Dendritic cell treated with granulocyte-macrophage colony-stimulating factor and Interleukin-4, amounts not matched to agents 40 ng/mL and 50 ng/mL, for 4 days (primary cell): ENCODE data around the gene RAPGEF1.
"Not testable (repeated sequence)": the region's sequence is repeated elsewhere in the genome, so short reads cannot be mapped to it uniquely, and the experiment has no call there.

Experiments
- H3K27ac Mint-ChIP-seq: one replicate; pipeline ENCODE4 v1.8.0; 2022; ENCODE audit warnings: mild to moderate bottlenecking, mixed read lengths
- H3K27me3 Mint-ChIP-seq: one replicate; pipeline ENCODE4 v1.8.0; 2022; ENCODE audit warnings: mild to moderate bottlenecking, mixed read lengths
- H3K36me3 Mint-ChIP-seq: one replicate; pipeline ENCODE4 v1.8.0; 2022; ENCODE audit warnings: low read depth, mixed read lengths
- H3K4me1 Mint-ChIP-seq: one replicate; pipeline ENCODE4 v1.8.0; 2022; ENCODE audit warnings: low read depth, mixed read lengths
- H3K4me3 Mint-ChIP-seq: one replicate; pipeline ENCODE4 v1.8.0; 2022; ENCODE audit warnings: mild to moderate bottlenecking, moderate library complexity, mixed read lengths
- H3K9me3 Mint-ChIP-seq: one replicate; pipeline ENCODE4 v1.8.0; 2022; ENCODE audit warnings: mixed read lengths
- intact Hi-C: fragments of 100-400 bp; cut with micrococcal nuclease; formaldehyde crosslinking; loops from one replicate; pipeline ENCODE4 v1.15.0; 2022

RAPGEF1 gene

DNA sequence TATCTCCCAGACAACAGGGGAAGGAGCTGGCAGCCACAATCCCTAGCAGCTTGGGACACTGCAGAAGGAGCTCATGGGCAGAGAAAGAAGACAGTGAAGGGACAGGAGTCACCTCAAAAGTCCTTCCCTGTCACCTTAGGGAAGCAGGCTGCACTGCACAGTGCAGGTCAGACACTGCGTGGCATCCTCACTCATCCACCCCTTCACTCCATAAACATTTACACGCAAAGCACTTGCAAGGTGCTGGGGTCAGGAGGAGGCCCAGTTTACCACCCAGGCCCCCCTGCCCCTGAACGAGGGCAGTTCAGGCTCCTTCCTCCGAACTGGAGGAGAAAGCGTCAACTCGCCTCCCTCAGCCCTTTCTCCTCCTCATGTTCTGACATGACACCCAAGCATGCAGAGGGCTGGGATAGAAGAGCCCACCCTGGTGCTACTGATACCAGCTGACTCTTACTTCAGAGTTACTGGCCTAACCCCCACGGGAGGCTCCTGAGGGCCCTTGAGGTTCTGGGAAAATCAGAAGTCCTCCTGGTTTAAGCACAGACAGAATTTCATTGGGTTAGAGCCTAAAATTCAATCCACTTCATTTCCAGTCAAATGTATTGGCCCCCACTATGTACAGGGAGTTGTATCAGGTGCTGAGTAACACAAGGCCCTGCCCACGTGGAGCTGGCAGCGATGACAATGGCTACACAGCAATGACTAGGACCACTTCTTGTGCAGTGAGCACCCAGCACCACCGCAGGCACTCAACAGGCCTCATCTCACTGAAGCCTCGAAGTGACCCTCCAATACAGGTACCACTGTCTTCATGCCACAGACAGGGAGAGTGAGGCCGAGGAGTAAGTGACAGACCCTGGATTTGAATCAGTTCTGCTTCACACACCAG lies 70.4 kb downstream of the RAPGEF1 start:
- H3K27me3 Mint-ChIP-seq, result no peaks in the 10 kb centered on the region
- H3K36me3 Mint-ChIP-seq, result peaks cover 68% of the 10 kb centered on the region
- peaks cover 94% of the 10 kb centered on the region for H3K4me1 Mint-ChIP-seq
- H3K4me3 Mint-ChIP-seq, result peak overlapping the region; percentile 24
- peak overlapping the region; percentile 87 for H3K27ac Mint-ChIP-seq
- no peaks in the 10 kb centered on the region for H3K9me3 Mint-ChIP-seq
- intact Hi-C loops, result loop anchor here (2.0 to 10.0 kb wide), 2 partner anchors 13 to 65 kb away; no protein-coding TSS in a partner anchor

DNA sequence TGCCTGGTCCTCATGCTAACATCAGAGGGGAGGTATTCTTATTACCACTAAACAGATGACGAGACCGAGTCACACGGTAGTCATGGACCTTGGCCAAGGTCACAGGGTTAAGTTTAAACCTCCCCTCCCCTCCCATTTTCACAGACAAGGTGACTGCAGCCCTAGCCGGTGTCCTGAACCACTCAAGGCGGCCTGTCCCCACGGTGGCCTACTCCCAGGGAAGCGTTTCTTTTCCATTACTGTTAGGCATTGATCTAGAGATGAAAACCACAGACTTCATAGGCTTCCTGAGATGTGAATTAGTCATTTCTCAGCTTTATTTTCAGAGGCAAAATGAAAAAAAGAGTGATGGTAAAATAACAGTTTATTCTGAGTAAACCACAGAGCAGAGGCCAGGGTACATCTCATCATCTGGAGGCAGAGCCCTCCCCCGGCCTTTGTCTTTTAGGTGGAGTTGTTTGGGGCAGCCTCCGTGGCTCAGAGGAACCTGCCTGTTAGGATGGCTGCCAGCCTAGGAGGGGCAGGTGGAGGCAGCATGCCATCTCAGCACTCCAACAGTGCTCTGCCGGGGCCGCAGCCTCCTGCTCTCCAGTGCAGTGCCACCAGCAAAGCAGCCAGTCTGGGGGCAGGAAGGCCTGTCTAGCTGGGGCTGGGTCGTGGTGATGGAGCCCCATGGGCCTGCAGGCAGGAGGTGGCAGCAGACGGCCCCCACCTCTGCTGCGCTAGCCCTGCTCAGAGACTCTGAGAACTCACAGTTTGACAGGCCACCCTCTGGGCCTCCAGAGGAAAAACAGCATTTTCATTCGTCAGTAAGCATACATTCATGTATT lies 71.2 kb downstream of the RAPGEF1 start:
- no peaks in the 10 kb centered on the region for H3K9me3 Mint-ChIP-seq
- peaks cover 74% of the 10 kb centered on the region for H3K36me3 Mint-ChIP-seq
- intact Hi-C loops, result no loop called here
- H3K4me1 Mint-ChIP-seq, result peaks cover 93% of the 10 kb centered on the region
- H3K27me3 Mint-ChIP-seq, result no peaks in the 10 kb centered on the region
- peak overlapping the region; percentile 87 for H3K27ac Mint-ChIP-seq
- peak overlapping the region; percentile 24 for H3K4me3 Mint-ChIP-seq

DNA sequence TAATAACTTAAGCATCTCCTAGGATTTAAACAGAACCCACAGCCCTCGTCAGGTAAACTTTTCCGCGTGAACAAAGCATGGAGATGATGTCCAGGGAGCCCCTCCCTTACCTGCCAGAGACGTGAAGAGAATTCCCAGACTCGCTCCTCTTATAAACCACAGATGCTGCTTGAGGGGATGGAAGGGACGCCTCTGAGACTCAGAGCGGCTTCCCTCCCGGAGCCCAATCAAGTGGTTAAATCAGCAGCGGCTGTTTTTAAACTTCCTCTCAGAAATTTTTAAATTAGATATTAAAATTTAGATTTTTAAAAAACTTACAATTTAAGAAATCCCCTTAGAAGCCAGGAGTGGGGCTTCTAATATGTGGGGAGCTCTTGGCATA lies 71.8 kb downstream of the RAPGEF1 start:
- H3K27me3 Mint-ChIP-seq, result no peaks in the 10 kb centered on the region
- peaks cover 77% of the 10 kb centered on the region for H3K36me3 Mint-ChIP-seq
- intact Hi-C loops, result no loop called here
- peak overlapping the region; percentile 38 for H3K4me3 Mint-ChIP-seq
- H3K9me3 Mint-ChIP-seq, result no peaks in the 10 kb centered on the region
- H3K4me1 Mint-ChIP-seq, result peaks cover 95% of the 10 kb centered on the region
- H3K27ac Mint-ChIP-seq, result peak overlapping the region; percentile 87

DNA sequence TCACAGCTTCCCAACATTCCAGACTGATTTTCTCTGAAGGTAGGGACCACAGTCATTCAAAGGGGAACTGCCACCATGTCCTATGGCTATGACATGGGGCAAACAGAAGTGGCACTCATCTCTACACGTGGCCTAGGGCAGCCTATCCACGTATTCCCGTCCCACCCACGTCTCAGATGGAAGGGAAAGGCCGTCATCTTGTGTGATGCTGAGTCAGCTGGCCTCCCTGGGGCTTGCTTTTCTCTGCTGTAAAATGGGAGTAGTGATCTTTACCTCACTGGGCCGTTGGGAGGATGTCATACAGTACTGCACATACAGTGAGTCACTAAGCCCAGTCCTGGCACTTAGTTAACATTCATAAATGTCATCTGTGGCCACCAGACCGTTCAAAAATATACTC lies 72.3 kb downstream of the RAPGEF1 start:
- H3K27ac Mint-ChIP-seq, result peak overlapping the region; percentile 87
- no peaks in the 10 kb centered on the region for H3K27me3 Mint-ChIP-seq
- H3K4me3 Mint-ChIP-seq, result no peak overlapping the region
- H3K9me3 Mint-ChIP-seq, result no peaks in the 10 kb centered on the region
- H3K36me3 Mint-ChIP-seq, result peaks cover 77% of the 10 kb centered on the region
- peaks cover 95% of the 10 kb centered on the region for H3K4me1 Mint-ChIP-seq
- intact Hi-C loops, result loop anchor here (1.0 kb wide), 1 partner anchor 35 kb away; no protein-coding TSS in a partner anchor

DNA sequence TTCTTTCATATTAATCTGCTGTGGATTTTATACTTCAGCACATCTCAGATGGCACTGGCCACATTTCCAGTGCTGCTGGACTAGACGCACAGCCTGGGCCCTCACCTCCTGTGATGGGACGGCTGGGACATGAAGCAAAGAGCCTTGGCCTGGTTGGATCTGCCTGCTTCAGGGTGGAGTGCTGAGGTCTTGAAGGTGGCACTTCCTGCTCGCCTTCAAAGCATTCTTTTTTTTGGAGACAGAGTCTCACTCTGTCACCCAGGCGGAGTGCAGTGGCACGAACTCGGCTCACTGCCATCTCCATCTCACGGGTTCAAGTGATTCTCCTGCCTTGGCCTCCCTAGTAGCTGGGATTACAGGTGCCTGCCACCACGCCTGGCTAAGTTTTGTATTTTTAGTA lies 73.1 kb downstream of the RAPGEF1 start:
- Mint-ChIP-seq H3K36me3 (peaks cover 77% of the 10 kb centered on the region), H3K4me3 (no peak overlapping the region), H3K27ac (peak overlapping the region; percentile 87), H3K4me1 (peaks cover 95% of the 10 kb centered on the region), H3K27me3 (no peaks in the 10 kb centered on the region), H3K9me3 (no peaks in the 10 kb centered on the region)
- intact Hi-C loops, result loop anchor here (1.0 kb wide), 1 partner anchor 34 kb away; no protein-coding TSS in a partner anchor

DNA sequence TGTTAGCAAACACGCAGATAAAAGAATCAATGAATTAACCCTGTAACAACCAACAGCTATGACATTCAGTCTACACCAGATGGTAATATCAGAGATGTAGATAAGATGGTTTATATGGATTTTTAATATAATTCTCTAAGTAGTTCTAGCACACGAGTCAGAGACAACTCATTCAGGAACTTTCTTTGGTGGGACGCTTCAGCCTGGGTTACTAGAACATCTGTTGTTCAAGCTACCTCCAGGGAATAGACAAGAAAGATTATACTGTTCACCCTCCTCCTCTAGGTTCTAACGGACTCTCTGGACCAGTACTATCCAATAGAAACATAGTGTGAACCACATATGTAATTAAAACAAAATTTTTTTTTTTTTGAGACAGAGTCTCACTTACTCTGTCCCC lies 73.8 kb downstream of the RAPGEF1 start:
- H3K27ac Mint-ChIP-seq, result peak overlapping the region; percentile 38
- H3K4me3 Mint-ChIP-seq, result no peak overlapping the region

DNA sequence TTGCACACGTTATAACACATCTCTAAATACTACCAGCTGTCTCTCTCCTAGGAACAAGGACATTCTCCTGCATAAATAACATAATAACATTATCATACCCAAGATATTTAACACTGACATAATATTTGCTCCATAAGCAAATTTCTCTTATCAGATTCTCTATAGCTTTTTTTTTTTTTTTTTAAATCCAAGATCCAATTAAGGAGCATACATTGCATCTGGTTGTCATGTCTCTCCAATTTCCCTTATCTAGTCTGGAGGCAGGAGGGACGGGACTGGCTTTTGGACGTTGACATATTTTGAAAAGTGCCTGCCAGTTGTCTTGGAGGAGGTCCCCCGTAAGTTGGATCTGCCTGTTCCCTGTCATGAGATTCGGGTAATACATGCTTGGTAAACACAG lies 76.6 kb downstream of the RAPGEF1 start:
- H3K4me1 Mint-ChIP-seq, result peaks cover 83% of the 10 kb centered on the region
- intact Hi-C loops, result no loop called here
- no peaks in the 10 kb centered on the region for H3K27me3 Mint-ChIP-seq
- H3K27ac Mint-ChIP-seq, result peak overlapping the region; percentile 70
- peaks cover 74% of the 10 kb centered on the region for H3K36me3 Mint-ChIP-seq
- H3K4me3 Mint-ChIP-seq, result no peak overlapping the region
- H3K9me3 Mint-ChIP-seq, result no peaks in the 10 kb centered on the region

More for the DNA sequence above, 73.8 kb downstream of the RAPGEF1 start:
- H3K27me3 Mint-ChIP-seq, result no peaks in the 10 kb centered on the region
- H3K9me3 Mint-ChIP-seq, result no peaks in the 10 kb centered on the region
- intact Hi-C loops, result no loop called here
- peaks cover 75% of the 10 kb centered on the region for H3K36me3 Mint-ChIP-seq
- peaks cover 91% of the 10 kb centered on the region for H3K4me1 Mint-ChIP-seq

DNA sequence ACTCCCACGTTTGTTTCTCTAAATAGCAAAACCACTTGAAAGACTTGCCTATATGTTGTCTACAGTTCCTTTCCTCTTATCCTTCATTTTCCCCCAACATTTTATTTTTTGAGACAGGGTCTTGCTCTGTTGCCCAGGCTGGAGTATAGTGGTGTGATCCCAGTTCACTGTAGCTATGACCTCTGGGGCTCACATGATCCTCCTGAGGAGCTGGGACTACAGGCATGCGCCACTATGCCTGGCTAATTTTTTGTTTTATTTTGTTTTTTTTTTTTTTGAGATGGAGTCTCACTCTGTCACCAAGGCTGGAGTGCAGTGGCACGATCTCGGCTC lies 77.6 kb downstream of the RAPGEF1 start:
- Mint-ChIP-seq H3K36me3 (peaks cover 71% of the 10 kb centered on the region), H3K4me1 (peaks cover 83% of the 10 kb centered on the region), H3K27ac (peak overlapping the region; percentile 70)
- intact Hi-C loops, H3K4me3 Mint-ChIP-seq, H3K27me3 Mint-ChIP-seq, H3K9me3 Mint-ChIP-seq: not testable (repeated sequence)

DNA sequence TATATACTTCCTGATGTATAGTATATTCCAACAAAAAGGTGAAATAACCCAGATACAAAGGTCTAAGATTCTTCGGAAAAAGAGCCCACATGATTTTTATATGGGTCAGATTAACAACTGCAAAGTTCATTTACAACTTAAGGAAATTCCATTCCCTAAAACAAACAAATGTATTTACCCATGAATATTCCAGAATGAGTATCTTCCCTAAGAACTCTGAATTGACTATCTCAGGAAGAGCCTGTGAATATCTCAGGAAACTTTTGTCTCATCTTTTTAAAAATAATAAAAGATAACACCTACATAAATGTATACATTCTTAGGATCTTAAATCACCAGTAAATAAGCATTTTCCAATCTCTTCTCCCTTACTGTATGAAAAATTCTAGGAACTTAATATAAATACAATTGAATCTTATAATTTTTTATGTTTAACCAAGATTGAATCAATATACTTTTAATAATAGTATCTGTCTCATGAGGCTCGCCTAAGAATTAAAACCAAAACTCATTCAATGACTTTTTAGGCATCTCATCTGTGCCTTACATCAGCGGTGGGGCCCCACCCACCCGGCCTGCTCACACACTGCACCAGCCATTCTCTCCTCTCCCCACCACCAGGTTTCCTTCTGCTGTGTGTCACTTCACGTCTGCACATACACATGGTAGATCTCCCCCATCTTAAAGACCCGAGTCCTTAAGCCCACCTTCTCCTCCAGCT lies 78.1 kb downstream of the RAPGEF1 start:
- peaks cover 83% of the 10 kb centered on the region for H3K4me1 Mint-ChIP-seq
- H3K9me3 Mint-ChIP-seq, result no peaks in the 10 kb centered on the region
- no peak overlapping the region for H3K4me3 Mint-ChIP-seq
- intact Hi-C loops, result no loop called here
- peak overlapping the region; percentile 70 for H3K27ac Mint-ChIP-seq
- no peaks in the 10 kb centered on the region for H3K27me3 Mint-ChIP-seq
- H3K36me3 Mint-ChIP-seq, result peaks cover 74% of the 10 kb centered on the region

DNA sequence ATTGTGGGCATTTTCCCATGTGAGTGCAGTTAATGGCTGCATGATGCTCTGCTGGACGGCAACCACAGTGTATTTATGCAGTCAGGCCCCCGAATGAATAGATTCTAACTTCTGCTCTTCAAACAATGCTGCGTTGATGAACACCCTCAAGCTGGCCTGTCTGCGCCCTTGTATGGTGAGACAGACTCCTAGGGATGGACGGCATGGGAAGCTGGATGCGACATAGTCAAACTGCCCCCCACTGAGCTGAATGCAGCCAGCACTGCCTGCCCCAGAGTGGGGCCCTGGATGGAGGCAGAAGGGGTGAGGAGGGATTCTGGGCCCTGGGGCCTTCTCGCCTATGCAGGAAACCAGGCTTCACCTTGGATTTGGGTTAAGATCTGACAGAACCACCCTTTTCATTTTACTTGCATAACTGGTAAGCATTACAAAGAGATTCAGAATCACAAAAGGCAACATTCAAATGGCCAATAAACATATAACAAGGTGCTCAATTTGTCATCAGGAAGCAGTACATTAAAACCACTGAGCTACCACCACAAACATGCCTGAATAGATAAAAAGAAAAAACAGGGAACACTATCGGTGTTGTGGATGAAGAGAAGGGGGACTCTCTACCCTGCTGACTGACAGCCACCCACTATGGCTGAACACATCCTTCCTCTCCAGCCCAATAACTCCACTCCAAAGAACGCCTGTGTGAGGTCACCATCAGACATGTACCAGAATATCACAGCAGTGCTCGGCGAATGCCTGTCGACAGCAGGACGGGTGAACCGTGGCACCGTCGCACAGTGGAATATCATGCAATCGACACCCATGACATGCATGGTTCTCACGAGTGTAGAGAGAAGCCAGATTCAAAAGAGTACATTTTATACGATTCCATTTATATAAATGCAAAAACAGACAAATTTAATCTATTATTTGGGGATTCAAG lies 79.1 kb downstream of the RAPGEF1 start:
- Mint-ChIP-seq H3K27ac (peak overlapping the region; percentile 84), H3K27me3 (no peaks in the 10 kb centered on the region), H3K36me3 (peaks cover 76% of the 10 kb centered on the region), H3K4me3 (no peak overlapping the region), H3K9me3 (no peaks in the 10 kb centered on the region), H3K4me1 (peaks cover 86% of the 10 kb centered on the region)
- intact Hi-C loops, result no loop called here

DNA sequence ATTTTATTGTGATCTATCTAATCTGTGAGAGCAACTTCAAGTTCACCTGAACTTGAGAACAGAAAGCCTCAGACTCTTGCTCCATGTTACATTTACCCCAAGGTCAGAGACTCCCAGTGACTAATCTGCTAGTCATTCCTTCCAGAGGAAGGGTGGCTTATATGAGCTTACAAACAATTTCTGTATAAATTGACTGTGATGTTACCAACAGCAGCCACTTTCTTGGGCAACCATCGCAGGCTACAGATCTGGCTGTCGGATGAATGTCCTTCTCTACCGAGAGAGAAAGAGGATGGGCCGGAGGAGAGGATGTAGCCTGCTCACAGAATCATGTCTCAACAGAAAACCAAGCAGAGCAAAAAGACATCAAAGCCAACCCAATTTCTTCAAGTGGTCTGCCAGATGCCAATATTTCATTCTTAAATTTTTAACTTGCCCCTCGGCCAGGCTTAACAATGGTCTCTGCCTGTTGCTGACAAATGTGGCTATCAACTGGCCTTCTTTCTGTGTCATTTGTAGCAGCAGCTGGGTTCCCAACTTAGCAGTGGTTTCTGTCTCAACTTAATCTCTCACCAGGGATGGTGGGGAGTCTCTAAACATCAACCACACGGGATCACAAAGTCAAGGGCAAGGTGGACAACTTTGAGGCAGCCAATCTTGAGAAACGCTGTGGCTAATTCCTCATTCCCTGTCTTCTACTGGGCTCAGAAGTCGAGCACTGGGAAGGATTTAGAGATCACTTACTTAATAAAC lies 81.3 kb downstream of the RAPGEF1 start:
- H3K4me1 Mint-ChIP-seq, result peaks cover 85% of the 10 kb centered on the region
- intact Hi-C loops, result loop anchor here (5.0 kb wide), 1 partner anchor 36 kb away; no protein-coding TSS in a partner anchor
- no peaks in the 10 kb centered on the region for H3K9me3 Mint-ChIP-seq
- peak overlapping the region; percentile 84 for H3K27ac Mint-ChIP-seq
- H3K36me3 Mint-ChIP-seq, result peaks cover 67% of the 10 kb centered on the region
- H3K27me3 Mint-ChIP-seq, result no peaks in the 10 kb centered on the region
- peak overlapping the region; percentile 45 for H3K4me3 Mint-ChIP-seq

DNA sequence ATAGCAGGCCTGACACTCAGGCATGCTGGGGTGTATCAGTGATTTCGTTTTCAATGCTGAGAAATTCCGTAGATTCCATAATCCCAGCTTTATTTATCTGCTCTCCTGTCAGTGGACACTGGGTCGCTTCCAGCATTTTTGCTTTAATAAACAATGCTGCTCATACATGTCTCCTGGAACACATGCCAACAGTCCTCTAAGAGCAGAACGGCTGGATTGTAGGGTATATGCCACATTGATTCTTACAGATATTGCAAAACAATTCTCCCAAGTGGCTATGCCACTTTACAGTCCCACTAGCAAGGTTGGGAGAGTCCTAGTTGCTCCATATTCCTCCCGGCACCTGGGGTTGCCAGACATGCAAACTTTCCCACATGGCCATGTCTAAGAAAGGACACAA lies 81.9 kb downstream of the RAPGEF1 start:
- intact Hi-C loops, result loop anchor here (2.0 to 5.0 kb wide), 2 partner anchors 13 to 36 kb away; no protein-coding TSS in a partner anchor
- Mint-ChIP-seq H3K27me3 (no peaks in the 10 kb centered on the region), H3K4me3 (peak overlapping the region; percentile 20), H3K4me1 (peaks cover 79% of the 10 kb centered on the region), H3K36me3 (peaks cover 62% of the 10 kb centered on the region), H3K27ac (peak overlapping the region; percentile 84), H3K9me3 (no peaks in the 10 kb centered on the region)
